ENCODE data around the gene CCT7.

Gene CCT7

GRCh38 chr2:73279852-73280251 is 45.7 kb downstream of the CCT7 start:
- Histone ChIP-seq H3K36me3 (no peaks in the 10 kb centered on the region), H3K4me3 (ENCODE audit: low read depth in 1 of 2, low read length in 1 of 2) (no peak overlapping the region), H3K9me3 (no peaks in the 10 kb centered on the region), H3K4me1 (ENCODE audit: control insufficient read depth in 1 of 2, insufficient read depth in 1 of 2, low read depth in 1 of 2, low read length in 1 of 2) (peaks cover 6 to 12% of the 10 kb centered on the region in 2 experiments), H3K27ac (no peak overlapping the region), H3K27me3 (peaks cover 31% of the 10 kb centered on the region)
- TF ChIP-seq CTCF (IDR thresholded peaks at IDR 0.05): no peak

GRCh38 chr2:73281244-73281643 is 47.1 kb downstream of the CCT7 start:
- Histone ChIP-seq H3K9me3 (no peaks in the 10 kb centered on the region), H3K27me3 (peaks cover 45% of the 10 kb centered on the region), H3K4me1 (ENCODE audit: control insufficient read depth in 1 of 2, insufficient read depth in 1 of 2, low read depth in 1 of 2, low read length in 1 of 2) (peaks cover 11 to 18% of the 10 kb centered on the region in 2 experiments), H3K4me3 (ENCODE audit: low read depth in 1 of 2, low read length in 1 of 2) (no peak overlapping the region), H3K36me3 (no peaks in the 10 kb centered on the region), H3K27ac (no peak overlapping the region)
- no peak for TF ChIP-seq CTCF (IDR thresholded peaks at IDR 0.05)

- Histone ChIP-seq H3K9me3 (no peaks in the 10 kb centered on the region), H3K36me3 (no peaks in the 10 kb centered on the region), H3K27me3 (peaks cover 63% of the 10 kb centered on the region), H3K4me1 (ENCODE audit: control insufficient read depth in 1 of 2, insufficient read depth in 1 of 2, low read depth in 1 of 2, low read length in 1 of 2) (peaks cover 11 to 18% of the 10 kb centered on the region in 2 experiments), H3K27ac (no peak overlapping the region), H3K4me3 (ENCODE audit: low read depth in 1 of 2, low read length in 1 of 2) (no peak overlapping the region)
- no peak for TF ChIP-seq CTCF (IDR thresholded peaks at IDR 0.05)
Measured at GRCh38 chr2:73282924-73283544, 48.9 kb downstream of the CCT7 start.

GRCh38 chr2:73283545-73284295 is 49.6 kb downstream of the CCT7 start:
- no peak for TF ChIP-seq CTCF (IDR thresholded peaks at IDR 0.05)
- Histone ChIP-seq H3K27ac (no peak overlapping the region), H3K27me3 (peaks cover 70% of the 10 kb centered on the region), H3K9me3 (no peaks in the 10 kb centered on the region), H3K4me1 (ENCODE audit: control insufficient read depth in 1 of 2, insufficient read depth in 1 of 2, low read depth in 1 of 2, low read length in 1 of 2) (peaks cover 11 to 18% of the 10 kb centered on the region in 2 experiments), H3K36me3 (no peaks in the 10 kb centered on the region), H3K4me3 (ENCODE audit: low read depth in 1 of 2, low read length in 1 of 2) (peak overlapping the region in 1 of 2 experiments; percentile 58)

GRCh38 chr2:73284296-73285158 is 50.4 kb downstream of the CCT7 start, which contains the start of gene FBXO41:
Gene FBXO41, minus strand, starts transcription at chr2:73284478. Its CDS starts 14,848 bp downstream, at chr2:73269630.
- Histone ChIP-seq H3K27ac (no peak within 1 kb of the TSS), H3K4me3 (ENCODE audit: low read depth in 1 of 2, low read length in 1 of 2) (peak within 1 kb of the TSS; percentile 32 to 58), H3K27me3 (peaks cover 78% of the 10 kb centered on the region), H3K9me3 (no peaks in the 10 kb centered on the region), H3K4me1 (ENCODE audit: control insufficient read depth in 1 of 2, insufficient read depth in 1 of 2, low read depth in 1 of 2, low read length in 1 of 2) (peaks cover 11 to 18% of the 10 kb centered on the region in 2 experiments), H3K36me3 (no peaks in the 10 kb centered on the region)
- no peak for TF ChIP-seq CTCF (IDR thresholded peaks at IDR 0.05)
